Activated CD4-positive, alpha-beta T cell treated with anti-CD3 and anti-CD28 coated beads, Interleukin-2, amount 50 U/mL, for 24 hours (primary cell): ENCODE data around the gene HNRNPA1L2.
"Not testable (repeated sequence)": the region's sequence is repeated elsewhere in the genome, so short reads cannot be mapped to it uniquely, and the experiment has no call there.

Experiments used
- DNase-seq, 2 donors: peaks; one replicate each; pipeline ENCODE4 v3.0.0-alpha.2; 2020; ENCODE audit warnings: low read depth in 1 of 2, low spot score in 1 of 2

Gene HNRNPA1L2

DNA sequence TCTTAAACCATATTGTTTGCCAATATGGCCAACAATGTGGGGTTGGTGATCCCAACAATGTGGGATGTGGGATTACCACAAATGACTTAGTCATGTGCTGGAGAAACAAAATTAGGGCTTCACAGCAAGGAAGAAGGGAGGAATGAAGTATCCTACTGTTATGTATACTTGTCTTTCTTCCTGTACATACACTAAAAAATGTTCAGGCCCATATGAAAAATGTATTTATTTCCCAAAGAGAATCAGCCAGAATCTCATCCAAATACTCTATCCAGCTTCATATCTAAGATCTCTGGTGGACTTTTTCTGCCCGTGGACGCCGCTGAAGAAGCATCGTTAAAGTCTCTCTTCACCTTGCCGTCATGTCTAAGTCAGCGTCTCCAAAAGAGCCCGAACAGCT lies at the start of gene HNRNPA1L2:
TSS of gene HNRNPA1L2 (plus strand) at position 301 of the 400 bp plus-strand sequence. CDS start at position 363, 62 bp downstream.
- no peak for DNase-seq

DNA sequence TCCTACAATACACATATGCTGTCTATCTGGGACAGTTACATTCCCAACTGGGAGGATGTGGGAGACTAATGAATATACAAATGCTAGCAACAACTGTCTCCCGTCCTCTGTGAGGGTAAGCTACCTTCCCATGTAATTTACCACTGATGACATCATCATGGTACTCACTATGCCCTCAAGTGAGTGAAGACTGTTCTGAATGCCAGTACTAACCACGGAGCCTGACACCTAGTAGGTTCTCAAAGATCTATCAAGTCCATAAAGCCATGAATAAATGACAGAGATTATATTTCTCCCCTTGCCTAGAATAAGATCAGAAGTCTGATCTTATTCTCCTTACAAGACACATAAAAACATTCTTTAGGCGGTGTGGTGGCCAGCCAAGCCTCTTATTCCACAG lies 49.1 kb upstream of the HNRNPA1L2 start:
- not testable (repeated sequence) for DNase-seq

DNA sequence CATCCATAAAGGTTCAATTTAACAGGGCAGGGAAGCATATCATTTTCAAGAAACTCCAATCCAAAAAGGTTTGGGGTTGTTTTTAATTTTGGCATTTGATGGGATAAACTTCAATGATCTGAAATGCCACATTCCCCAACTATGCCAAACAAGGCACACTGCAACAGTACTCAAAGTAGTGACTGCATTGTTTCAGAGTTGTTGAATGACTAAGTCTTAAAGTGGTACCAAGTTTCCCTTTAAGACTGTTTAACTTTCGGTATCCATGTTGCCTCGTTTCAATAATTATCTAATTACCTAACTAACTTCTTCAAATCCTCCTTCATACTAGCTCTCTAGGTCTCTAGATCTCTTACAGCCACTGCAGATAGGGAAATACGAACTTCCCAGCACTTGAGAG lies 48.4 kb upstream of the HNRNPA1L2 start:
- DNase-seq = not testable (repeated sequence)

DNA sequence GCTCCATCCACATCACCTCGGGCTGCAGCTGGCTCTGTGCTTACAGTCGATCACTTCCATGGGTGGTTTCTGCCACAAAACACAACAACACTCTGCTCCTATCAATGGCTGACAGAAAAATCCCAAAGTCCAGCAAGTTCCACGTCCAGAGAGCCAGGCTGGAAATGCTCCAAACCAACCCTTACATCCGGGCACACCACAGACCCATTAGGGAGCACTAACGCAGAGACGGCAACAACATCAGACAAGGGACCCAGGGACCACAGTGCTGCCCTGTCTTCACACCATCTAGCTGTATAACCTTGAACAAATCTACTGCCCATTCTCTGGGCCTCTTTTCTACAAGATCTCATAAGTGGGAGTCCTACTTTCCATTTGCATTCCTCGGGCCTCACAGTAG lies 47.9 kb upstream of the HNRNPA1L2 start:
- DNase-seq = not testable (repeated sequence)

DNA sequence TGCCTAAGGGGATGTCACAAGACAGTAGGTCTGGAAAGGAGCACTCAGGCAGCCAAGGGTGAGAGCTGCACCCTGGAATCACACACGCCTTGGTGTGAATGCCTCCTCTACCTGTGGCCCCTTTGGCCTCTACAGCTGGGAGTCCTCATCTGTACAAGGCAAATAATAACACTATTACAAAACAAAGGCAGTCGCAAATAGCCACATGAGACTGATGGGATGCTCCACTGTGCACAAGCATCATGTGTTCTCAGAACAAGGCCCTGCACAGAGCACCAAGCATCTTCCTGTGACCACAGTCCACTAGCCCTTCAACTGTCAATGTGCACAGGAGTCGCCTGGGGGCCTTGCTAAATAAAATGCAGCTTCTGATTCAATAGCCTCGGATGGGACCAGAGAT lies 44.6 kb upstream of the HNRNPA1L2 start:
- DNase-seq = no peak

DNA sequence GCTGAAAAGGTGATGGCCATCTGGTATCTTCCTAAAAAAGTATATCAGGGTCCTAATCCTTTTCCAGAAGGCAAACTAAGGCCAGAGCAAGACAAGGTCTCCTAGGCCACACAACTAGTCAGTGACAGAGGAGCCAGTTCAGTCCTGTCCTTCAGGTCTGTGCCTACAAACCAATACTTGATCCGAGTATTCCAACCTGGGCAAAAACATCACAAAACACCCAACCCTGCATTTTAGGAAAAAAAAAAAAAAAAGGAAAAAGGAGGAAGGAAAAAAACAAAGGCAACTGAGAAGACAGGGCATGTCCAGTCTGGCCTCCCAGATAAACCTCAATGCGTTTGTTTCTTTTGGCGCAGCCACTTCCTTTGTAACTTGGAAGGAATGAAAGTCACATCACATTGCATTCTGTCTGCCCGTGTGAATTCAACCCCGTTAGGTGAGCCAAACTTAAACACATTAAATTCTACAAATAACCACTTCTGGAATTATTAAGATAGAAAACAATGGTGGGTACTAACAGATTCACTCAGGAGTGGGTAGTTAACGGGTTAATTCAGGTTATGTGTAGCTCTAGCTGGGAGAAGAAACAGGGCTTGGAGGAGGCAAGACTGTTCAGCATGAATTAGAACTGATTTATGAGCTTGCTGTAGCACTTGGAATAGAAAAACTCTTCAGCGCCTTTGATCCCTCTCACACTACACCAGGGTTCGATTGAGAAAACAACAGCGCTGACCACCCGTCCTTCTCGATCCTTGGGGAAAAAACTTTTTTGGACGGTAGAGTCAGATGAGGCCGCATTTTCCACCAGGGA lies 43.0 kb upstream of the HNRNPA1L2 start:
- no peak for DNase-seq

DNA sequence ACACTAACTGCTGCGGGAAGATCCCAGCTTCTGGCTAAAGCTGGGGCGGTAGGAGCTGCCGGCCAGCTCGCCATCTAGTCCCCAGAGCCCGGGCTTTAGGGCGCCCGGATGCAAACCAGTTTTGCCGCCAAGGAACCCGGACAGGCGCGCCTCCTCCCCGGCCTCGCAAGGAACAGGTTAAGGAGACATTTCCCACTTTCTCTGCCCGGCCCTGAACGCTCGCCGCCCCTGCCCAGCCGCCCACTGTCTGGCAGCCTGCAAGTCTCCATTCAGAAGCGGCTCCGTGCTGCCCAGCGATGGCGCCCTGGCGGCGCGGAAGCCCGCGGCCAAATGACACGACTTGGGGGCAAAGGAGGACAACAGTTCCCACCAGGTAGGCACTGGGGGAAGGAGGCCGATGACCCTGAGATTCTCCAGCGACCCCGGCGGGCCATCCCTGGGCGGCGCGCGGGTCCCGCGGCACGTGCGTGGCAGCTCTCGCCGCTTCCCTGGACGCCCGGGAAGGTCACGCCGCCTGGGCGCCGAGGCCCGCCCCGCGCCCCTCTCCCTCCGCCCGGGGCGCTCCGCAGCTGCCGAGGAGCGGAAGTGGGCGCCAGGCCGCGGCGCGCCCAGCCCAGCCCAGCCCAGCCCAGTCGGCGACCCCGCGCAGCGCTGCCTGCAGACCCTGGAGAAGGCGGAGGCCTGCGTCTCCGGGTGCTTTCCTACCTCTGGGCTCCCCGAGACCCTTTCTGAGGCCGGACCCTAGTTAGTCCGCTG lies 42.2 kb upstream of the HNRNPA1L2 start:
- no peak for DNase-seq

DNA sequence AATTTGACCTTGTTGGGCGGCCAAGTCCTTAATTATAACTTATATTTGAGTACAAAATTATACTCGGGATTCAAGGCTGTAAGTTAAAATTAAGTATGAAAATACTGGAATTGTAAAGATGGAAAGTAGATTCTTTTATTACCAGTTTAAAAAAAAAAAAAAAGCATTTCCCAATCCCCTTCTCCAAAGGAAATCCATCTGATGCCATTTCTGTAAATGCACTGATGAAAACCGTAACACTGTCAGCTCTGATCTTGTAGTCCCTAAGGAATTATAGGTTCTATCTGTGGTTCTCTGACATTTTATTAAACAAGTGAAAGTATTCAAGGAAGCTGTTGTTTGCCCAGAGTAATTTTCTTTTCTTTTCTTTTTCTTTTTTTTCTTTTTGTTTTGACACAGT lies 41.6 kb upstream of the HNRNPA1L2 start:
- no peak for DNase-seq

DNA sequence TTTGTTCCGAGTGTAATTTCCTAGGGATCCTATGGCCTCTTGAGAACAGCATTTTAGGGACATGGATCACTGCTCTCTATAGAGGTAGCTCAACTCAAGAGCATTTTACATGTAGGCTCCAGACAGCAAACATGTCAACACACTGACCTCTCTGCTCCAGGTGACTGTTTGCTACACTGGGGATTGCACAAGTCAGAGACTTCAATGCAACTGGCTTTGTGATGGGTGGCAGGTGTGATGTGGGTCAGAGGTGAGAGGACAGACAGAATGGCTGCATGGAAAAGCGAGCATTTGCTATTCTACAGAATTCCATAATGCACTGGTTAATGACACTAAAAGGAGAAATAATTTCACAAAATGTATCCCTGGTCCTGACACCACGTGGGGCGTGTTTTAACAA lies 38.9 kb upstream of the HNRNPA1L2 start:
- not testable (repeated sequence) for DNase-seq

DNA sequence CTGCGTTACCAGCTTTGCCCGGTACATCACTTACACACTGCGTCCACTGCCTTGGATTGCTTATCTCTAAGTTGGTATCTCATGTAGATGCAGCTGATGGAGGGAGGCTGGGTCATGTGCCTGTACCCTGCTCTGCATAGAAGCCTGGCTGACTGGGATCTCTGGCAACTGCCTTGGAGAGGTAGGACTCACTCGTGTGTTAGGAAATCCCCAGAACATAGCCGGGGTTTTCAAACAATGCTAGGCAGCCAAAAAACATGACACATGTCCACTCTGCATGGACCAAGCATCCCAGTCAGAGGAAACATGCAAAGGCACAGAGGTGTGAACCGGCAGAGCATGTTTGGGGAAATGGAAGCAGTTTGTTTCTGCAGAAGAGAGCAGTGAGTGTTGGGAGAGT lies 36.1 kb upstream of the HNRNPA1L2 start:
- not testable (repeated sequence) for DNase-seq

DNA sequence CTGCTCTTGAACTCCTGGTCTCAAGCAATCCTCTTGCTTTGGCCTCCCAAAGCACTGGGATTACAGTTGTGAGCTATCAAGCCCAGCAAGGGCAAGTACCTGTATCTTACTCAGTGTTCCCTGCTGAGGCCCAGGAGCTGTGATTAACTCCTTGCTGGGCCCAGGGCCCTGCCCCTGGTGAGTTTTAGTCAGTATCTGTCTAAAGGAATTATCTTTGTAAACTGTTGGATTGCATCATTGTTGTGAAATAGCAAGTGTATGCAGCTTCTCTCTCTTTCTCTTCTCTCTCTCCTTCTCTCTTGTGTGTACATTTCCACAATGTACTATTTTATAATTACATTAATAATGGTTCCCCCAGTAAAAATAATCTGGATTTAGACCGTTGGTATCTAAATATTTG lies 35.4 kb upstream of the HNRNPA1L2 start:
- not testable (repeated sequence) for DNase-seq

DNA sequence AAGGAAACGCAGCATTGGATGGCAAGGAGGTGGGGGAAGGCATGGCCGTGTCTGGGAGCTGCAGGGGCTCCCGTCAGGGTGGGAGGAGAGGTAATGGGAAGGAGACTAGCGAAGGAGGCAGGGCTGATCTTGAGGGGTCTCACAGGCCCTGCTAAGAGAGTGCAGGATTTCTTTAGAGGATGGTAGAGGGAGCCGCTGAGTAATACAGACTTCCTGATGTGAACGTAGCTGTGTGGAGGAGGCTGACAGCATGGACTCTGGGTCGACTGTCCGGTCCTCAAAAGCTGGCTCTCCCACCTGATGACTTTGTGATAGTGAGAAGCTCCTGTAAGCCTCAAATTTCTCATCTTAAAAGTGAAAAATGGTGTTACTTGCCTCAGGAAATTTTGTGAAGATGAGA lies 34.0 kb upstream of the HNRNPA1L2 start:
- DNase-seq = not testable (repeated sequence)

DNA sequence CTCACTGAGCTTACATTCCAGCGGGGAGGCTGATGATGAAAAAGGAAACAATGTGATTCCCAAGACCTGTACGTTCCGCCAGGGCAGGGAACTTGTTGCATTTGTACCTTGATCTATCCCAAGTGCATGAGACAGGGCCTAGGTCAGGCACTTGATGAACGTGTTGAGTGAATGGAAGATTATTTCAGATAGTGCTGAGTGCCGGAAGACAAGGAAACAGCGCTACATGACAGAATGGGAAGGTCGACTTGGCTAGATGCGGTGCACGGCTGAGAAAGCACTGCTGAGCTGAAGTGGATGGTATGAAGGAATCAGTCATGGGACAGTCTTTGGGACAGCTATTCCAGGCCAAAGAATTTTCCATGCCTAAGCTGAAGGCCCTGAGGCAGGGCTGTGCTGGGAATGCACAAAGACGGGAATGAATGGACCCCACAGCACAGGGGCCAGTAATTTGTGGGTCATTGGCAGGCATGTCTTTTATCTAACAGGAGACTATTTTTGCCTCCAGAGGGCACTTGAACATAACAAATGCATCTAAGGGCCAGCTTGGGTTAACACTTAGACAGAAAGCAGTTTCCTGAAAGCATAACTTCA lies 33.1 kb upstream of the HNRNPA1L2 start:
- DNase-seq = not testable (repeated sequence)

DNA sequence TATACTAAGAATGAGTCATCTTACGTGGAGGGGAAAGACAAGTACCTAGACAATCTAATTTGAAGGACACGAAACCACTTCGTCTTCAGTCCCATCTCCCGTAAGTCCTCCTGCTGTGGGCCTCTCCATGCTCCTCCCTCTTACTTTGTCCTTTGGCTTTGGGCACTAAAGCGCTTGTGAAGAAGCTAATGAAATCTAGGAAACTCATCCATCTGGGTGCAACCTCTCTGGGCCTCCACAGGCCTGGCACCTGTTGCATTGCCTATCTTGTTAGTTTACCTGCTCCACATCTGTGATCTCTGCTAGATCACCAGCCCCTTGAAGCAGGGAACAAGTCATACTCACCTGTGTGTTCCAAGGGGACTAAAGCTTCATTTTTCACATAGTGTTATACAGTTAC lies 32.1 kb upstream of the HNRNPA1L2 start:
- DNase-seq = not testable (repeated sequence)

DNA sequence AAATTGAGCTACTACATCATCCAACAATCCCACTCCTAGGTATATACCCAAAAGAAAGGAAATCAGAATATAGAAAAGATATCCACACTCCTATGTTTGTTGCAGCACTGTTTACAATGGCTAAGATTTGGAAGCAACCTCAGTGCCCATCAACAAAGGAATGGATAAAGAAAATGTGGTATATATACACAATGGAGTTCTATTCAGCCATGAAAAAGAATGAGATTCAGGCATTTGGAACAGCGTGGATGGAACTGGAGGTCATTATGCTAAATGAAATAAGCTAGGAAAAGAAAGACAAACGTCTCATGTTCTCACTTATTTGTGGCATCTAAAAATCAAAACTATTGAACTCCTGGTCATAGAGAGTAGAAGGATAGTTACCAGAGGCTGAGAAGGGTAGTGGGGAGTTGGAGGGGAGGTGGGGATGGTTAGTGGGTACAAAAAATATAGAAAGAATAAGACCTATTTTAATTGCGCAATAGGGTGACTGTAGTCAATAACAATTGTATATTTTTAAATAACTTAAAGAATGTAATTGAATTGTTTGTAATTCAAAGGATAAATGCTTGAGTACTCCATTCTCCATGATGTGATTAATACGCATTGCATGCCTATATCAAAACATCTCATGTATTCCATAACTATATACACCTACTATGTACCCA lies 27.0 kb upstream of the HNRNPA1L2 start:
- DNase-seq = no peak

DNA sequence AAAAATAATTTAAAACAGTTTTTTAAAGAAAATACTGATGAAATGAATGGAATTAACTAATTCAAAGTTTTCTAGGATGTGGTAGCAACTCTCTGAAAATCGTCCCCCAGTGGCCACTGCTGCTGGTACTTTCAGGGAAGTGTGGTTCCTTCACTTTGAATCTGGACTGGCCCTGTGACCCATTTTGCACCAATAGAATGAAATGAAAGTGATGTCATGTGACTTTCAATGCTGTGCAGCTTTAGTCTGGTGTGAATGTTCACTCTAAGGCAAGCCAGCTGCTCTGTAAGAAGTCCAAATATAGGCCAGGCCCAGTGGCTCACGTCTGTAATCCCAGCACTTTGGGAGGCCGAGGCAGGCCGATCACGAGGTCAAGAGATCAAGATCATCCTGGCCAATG lies 26.4 kb upstream of the HNRNPA1L2 start:
- no peak for DNase-seq

DNA sequence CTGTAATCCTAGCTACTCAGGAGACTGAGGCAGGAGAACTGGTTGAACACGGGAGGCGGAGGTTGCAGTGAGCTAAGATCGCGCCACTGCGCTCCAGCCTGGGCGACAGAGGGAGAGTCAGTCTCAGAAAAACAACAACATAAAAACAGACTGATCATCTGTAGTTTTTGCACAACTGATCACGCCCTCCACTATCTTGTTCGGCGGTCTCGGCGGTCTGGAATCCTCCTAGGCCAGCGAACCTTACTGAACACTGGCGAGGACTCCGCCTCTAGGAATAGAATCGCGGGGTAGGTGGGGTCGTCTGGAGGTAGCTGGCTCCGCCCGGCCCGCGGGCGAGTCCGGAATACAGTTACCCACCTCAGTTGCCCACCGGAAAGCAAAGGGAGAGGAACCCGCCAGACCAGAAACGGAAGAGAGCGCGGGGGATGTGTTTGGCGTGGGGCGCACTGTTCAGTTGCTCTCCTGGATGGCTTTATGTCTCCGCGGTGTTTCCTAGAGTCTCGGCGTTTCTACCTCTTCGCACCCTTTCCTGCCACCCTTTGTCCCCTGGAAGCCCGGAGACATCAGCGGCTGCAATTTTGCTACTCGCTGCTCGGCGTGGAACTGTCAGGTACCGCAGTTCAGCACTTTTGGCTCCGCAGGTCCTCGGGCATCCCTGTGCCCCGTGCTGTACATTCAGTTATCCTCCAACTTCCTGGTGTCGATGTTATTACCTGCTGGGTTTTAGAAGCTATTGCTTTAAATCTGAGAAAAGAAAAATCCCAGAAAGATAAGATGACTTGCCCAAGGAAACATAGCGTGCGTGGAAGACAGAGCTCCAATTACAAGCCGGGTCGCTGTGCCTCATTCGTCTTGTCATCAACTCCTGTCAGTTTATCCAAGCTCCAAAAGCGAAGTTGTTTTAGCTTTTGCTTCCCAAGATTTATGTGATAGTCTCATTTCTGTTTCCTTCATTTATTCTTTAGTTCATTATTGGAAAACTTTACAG lies 24.9 kb upstream of the HNRNPA1L2 start:
- peak; percentile 64 to 83 for DNase-seq

DNA sequence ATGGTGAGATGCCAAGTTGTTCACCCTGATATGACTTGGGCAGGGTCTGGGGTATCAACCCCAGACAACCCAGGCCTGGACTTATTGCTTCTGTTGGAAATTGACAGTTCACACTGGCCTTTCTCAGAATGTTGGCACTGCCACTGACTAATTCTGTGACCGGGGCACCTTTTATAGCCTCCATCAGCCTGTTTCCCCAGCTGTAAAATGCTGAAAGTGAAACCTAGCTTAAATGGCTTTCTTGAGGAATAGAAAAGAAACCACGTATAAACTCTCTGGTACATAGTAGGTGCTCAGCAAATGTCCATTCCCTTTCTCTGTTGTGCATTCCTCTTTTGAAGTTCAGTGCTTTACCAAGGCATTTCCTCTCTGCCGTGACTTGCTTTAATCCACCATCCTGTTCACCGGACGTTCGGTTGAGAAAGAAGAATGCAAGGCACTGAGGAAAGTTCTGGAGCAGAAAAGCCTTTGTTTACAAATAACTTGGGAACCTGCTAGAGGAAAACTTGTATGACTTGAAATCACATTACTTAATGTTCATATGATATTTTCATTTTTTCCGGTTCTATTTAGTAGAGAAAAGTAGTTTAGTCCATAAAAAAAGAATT lies 11.0 kb upstream of the HNRNPA1L2 start:
- DNase-seq = not testable (repeated sequence)

DNA sequence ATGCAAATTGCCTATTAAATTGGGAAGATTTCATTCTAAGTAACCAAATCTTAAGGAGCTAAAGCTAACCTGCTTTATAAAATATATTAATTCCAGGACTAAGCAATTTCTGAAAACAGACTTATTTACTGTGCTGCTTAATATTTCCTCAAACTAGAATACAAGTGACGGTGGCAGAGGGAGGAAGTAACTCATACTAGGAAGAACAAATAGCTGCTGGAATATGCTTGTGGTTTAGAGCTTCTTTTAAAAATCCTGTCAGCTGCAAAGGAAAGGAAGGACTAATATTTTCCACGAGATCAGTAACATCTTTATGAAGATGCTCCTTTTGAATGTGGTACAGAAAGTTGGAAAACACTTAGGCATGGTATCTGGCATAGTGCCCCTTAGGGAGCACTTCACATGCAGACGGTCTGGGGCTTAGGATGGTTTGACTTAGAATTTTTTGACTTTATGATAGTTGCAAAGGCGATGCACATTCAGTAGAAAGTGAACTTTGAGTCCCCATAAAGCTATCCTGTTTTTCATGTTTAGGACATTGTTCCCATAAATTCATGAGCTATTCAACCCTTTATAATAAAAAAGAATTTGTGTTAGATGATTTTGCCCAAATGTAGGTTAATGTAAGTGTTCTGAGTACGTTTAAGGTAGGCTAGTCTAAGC lies 3.4 kb upstream of the HNRNPA1L2 start:
- DNase-seq = no peak
